ENCODE measurements around the gene SYNDIG1. TPM values are rescaled to one million over a fixed set of nuclear protein-coding genes. Genes with fewer than 3 reads are reported as not detected.
"Not testable (repeated sequence)": the region's sequence is repeated elsewhere in the genome, so short reads cannot be mapped to it uniquely, and the experiment has no call there.

The SYNDIG1 gene
- polyA plus RNA-seq, 2 of the 4 experiments (the other 2 are of a cell fraction), result 0.96 to 2.6 TPM

- FAIRE-seq, result no peak
- Histone ChIP-seq H3K4me1 (peaks cover 23% of the 10 kb centered on the region), H3K9me3 (peaks cover 3% of the 10 kb centered on the region; the same call in 1 of the 3 replicates), H3K27ac (no peak overlapping the region), H3K4me3 (no peak overlapping the region), H3K4me2 (no peak overlapping the region)
- TF ChIP-seq HOXB13 (CRISPR knock-in tag; IDR thresholded peaks at IDR 0.05; ENCODE audit: low read depth) (no peak), CTCF (IDR thresholded peaks at IDR 0.05) (no peak), KDM5A (IDR thresholded peaks at IDR 0.05) (no peak), CHD2 (IDR thresholded peaks at IDR 0.05; ENCODE audit: low read length, partially characterized antibody) (no peak), CHD4 (IDR thresholded peaks at IDR 0.05; ENCODE audit: borderline replicate concordance) (no peak), POLR2AphosphoS2 (conservative IDR thresholded peaks at IDR 0.05; ENCODE audit: low read length) (no peak), REST (IDR thresholded peaks at IDR 0.05) (no peak), ZC3H11A (IDR thresholded peaks at IDR 0.05) (no peak)
- ChIA-PET POLR2A (no interaction called here), CTCF (interaction anchor here (0.6 kb wide), 1 partner anchor 11 kb away, joined by 3 read pairs; no protein-coding TSS in a partner anchor)
- WGBS (ENCODE audit: missing lambda C conversion rate), result 39% methylated on average over 2 of the region's 5 CpGs
- no peak for DNase-seq (ENCODE audit: low read depth in 1 of 2, low spot score in 1 of 2)
- ATAC-seq, result no peak
Measured at GRCh38 chr20:24506696-24507095, 37.3 kb downstream of the SYNDIG1 start.

DNA sequence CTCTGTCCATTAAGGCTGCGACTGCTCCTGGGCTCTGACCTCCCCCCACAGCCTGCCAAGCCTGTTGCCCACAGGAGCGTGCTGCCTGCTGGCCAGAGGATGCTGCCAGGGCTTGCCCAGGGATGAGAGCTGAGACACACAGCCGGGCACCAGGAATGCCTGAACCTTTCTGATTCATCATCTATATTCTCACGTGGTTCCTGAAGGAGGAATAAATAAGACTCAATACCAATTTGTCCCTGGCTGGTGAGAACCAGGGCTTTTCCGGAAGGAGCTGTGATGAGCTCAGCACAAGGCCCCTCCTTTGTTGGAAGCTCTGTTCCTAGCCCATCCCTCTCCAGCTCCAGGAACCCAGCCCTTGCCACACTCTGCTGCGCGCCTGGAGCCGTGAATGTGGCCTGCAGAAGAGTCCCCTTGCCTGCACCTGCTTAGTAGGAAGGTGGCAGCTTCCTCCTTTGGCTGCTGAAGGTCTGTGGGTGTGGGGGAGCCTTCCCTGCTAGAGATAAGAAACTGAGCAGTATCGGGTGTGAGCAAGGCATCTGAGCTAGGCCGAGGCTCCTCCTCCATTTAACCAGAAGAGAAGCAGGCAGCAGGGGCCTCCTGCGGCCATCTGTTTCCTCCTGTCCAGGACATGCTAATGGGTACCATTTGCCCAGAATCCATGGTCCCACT lies 37.9 kb downstream of the SYNDIG1 start:
- POLR2A ChIA-PET, result no interaction called here
- ATAC-seq, result no peak

GRCh38 chr20:24512441-24512840 lies 43.0 kb downstream of the SYNDIG1 start:
- H3K27ac ChIP-seq; FAIRE-seq; CTCF ChIA-PET; H3K4me1 ChIP-seq; POLR2A ChIA-PET; DNase-seq (ENCODE audit: low read depth in 1 of 2, low spot score in 1 of 2); H3K9me3 ChIP-seq; H3K4me2 ChIP-seq; H3K4me3 ChIP-seq; ATAC-seq: not testable (repeated sequence)
- WGBS (ENCODE audit: missing lambda C conversion rate), result 38% methylated on average over 11 of the region's 11 CpGs

More for the DNA sequence above, 37.9 kb downstream of the SYNDIG1 start:
- TF ChIP-seq KDM5A (IDR thresholded peaks at IDR 0.05) (no peak), TP53 (CRISPR knock-in tag; IDR thresholded peaks at IDR 0.05) (no peak), SMC3 (IDR thresholded peaks at IDR 0.05) (no peak), RFX5 (IDR thresholded peaks at IDR 0.05) (no peak), CHD2 (IDR thresholded peaks at IDR 0.05; ENCODE audit: low read length, partially characterized antibody) (no peak)
- TF ChIP-seq, protein P1, sequence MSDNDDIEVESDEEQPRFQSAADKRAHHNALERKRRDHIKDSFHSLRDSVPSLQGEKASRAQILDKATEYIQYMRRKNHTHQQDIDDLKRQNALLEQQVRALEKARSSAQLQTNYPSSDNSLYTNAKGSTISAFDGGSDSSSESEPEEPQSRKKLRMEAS (IDR thresholded peaks at IDR 0.05), result no peak
- FAIRE-seq (no peak), DNase-seq (ENCODE audit: low read depth in 1 of 2, low spot score in 1 of 2) (no peak)
- WGBS (ENCODE audit: missing lambda C conversion rate), result 50% methylated on average over 11 of the region's 11 CpGs
- Histone ChIP-seq H3K27ac (peak overlapping the region in 1 of 2 experiments; percentile 24; a peak in 1 of 6 replicates), H3K4me3 (no peak overlapping the region), H3K4me2 (no peak overlapping the region), H3K9me3 (peaks cover 3% of the 10 kb centered on the region; the same call in 1 of the 3 replicates), H3K4me1 (peaks cover 18% of the 10 kb centered on the region)
- CTCF ChIA-PET, result interaction anchor here (0.6 kb wide), 1 partner anchor 10 kb away, joined by 3 read pairs; no protein-coding TSS in a partner anchor

- WGBS (ENCODE audit: missing lambda C conversion rate), result 34% methylated on average over 6 of the region's 6 CpGs
- ChIA-PET CTCF (interaction anchor here (0.8 kb wide), 1 partner anchor 156 kb away, joined by 3 read pairs; no protein-coding TSS in a partner anchor), POLR2A (no interaction called here)
- no peak overlapping the region for H3K4me2 ChIP-seq
- H3K9me3 ChIP-seq, result no peaks in the 10 kb centered on the region
- no peak overlapping the region for H3K4me3 ChIP-seq
- no peaks in the 10 kb centered on the region for H3K4me1 ChIP-seq
- no peak for FAIRE-seq
- ATAC-seq, result no peak
- H3K27ac ChIP-seq, result no peak overlapping the region
- DNase-seq (ENCODE audit: low read depth in 1 of 2, low spot score in 1 of 2), result no peak
- TF ChIP-seq RFX5 (IDR thresholded peaks at IDR 0.05), result no peak
- TF ChIP-seq ZNF302 (CRISPR knock-in tag; IDR thresholded peaks at IDR 0.05), result no peak
- no peak for TF ChIP-seq SREBF2 (IDR thresholded peaks at IDR 0.05)
- TF ChIP-seq CBX2 (IDR thresholded peaks at IDR 0.05; ENCODE audit: borderline replicate concordance, low read depth), result no peak
- no peak for TF ChIP-seq HOXB13 (CRISPR knock-in tag; IDR thresholded peaks at IDR 0.05; ENCODE audit: low read depth)
- no peak for TF ChIP-seq RCOR1 (IDR thresholded peaks at IDR 0.05; ENCODE audit: low read depth, low read length)
- TF ChIP-seq ZSCAN20 (CRISPR knock-in tag; IDR thresholded peaks at IDR 0.05), result no peak
- no peak for TF ChIP-seq REST (IDR thresholded peaks at IDR 0.05)
- TF ChIP-seq HDAC2 (IDR thresholded peaks at IDR 0.05), result no peak
Measured at GRCh38 chr20:24518515-24518914, 49.1 kb downstream of the SYNDIG1 start.
